ENCODE measurements around the gene FLCN.
"Not testable (repeated sequence)": the region's sequence is repeated elsewhere in the genome, so short reads cannot be mapped to it uniquely, and the experiment has no call there.

FLCN gene

GRCh38 chr17:17237026-17237799 is at the start of gene FLCN:
Gene FLCN, minus strand, starts transcription at chr17:17237168. Its CDS starts 9,031 bp downstream, at chr17:17228137.
- H3K4me3 ChIP-seq (ENCODE audit: low read depth, low read length), result peak within 1 kb of the TSS; percentile 91
- DNase-seq (ENCODE audit: low read depth), result peak; percentile 89
- TF ChIP-seq POLR2A (IDR thresholded peaks at IDR 0.05; ENCODE audit: extremely low read depth, insufficient read length) (peak; percentile 57), CTCF (IDR thresholded peaks at IDR 0.05; ENCODE audit: low read depth, low read length) (no peak), MYC (IDR thresholded peaks at IDR 0.05; ENCODE audit: low read depth, low read length) (peak; percentile 81), MAX (IDR thresholded peaks at IDR 0.05; ENCODE audit: low read depth, low read length) (peak; percentile 94)

- TF ChIP-seq MYC (IDR thresholded peaks at IDR 0.05; ENCODE audit: low read depth, low read length) (no peak), POLR2A (IDR thresholded peaks at IDR 0.05; ENCODE audit: extremely low read depth, insufficient read length) (no peak), MAX (IDR thresholded peaks at IDR 0.05; ENCODE audit: low read depth, low read length) (no peak), CTCF (IDR thresholded peaks at IDR 0.05; ENCODE audit: low read depth, low read length) (no peak)
- no peak overlapping the region for H3K4me3 ChIP-seq (ENCODE audit: low read depth, low read length)
- no peak for DNase-seq (ENCODE audit: low read depth)
Measured at GRCh38 chr17:17285951-17286350, 49.0 kb upstream of the FLCN start.

GRCh38 chr17:17280613-17281549 is 43.9 kb upstream of the FLCN start, which contains the start of gene COPS3:
Gene COPS3, minus strand, starts transcription at chr17:17281246. Its CDS starts 60 bp downstream, at chr17:17281186.
- peak within 1 kb of the TSS; percentile 83 for H3K4me3 ChIP-seq (ENCODE audit: low read depth, low read length)
- peak; percentile 99 for DNase-seq (ENCODE audit: low read depth)
- TF ChIP-seq CTCF (IDR thresholded peaks at IDR 0.05; ENCODE audit: low read depth, low read length), result no peak
- peak; percentile 70 for TF ChIP-seq POLR2A (IDR thresholded peaks at IDR 0.05; ENCODE audit: extremely low read depth, insufficient read length)
- TF ChIP-seq MAX (IDR thresholded peaks at IDR 0.05; ENCODE audit: low read depth, low read length), result peak; percentile 82
- peak; percentile 90 for TF ChIP-seq MYC (IDR thresholded peaks at IDR 0.05; ENCODE audit: low read depth, low read length)

- no peak for DNase-seq (ENCODE audit: low read depth)
- no peak for TF ChIP-seq POLR2A (IDR thresholded peaks at IDR 0.05; ENCODE audit: extremely low read depth, insufficient read length)
- TF ChIP-seq CTCF (IDR thresholded peaks at IDR 0.05; ENCODE audit: low read depth, low read length), result no peak
- TF ChIP-seq MYC (IDR thresholded peaks at IDR 0.05; ENCODE audit: low read depth, low read length), result no peak
- no peak for TF ChIP-seq MAX (IDR thresholded peaks at IDR 0.05; ENCODE audit: low read depth, low read length)
- H3K4me3 ChIP-seq (ENCODE audit: low read depth, low read length), result peak overlapping the region; percentile 83
Measured at GRCh38 chr17:17279316-17279715, 42.3 kb upstream of the FLCN start.

GRCh38 chr17:17277431-17277830 is 40.5 kb upstream of the FLCN start:
- not testable (repeated sequence) for DNase-seq (ENCODE audit: low read depth)
- peak overlapping the region; percentile 23 for H3K4me3 ChIP-seq (ENCODE audit: low read depth, low read length)

GRCh38 chr17:17275971-17276370 is 39.0 kb upstream of the FLCN start:
- TF ChIP-seq MAX (IDR thresholded peaks at IDR 0.05; ENCODE audit: low read depth, low read length), result no peak
- no peak for TF ChIP-seq CTCF (IDR thresholded peaks at IDR 0.05; ENCODE audit: low read depth, low read length)
- no peak for DNase-seq (ENCODE audit: low read depth)
- no peak overlapping the region for H3K4me3 ChIP-seq (ENCODE audit: low read depth, low read length)

Measured in NB4 (cell line).